GM12874 (cell line): ENCODE data around the gene H6PD.

Experiments used
- TF ChIP-seq, protein P1 (sequence below): IDR thresholded peaks from 2 replicates; pipeline ENCODE4 v1.5.1; 2011; ENCODE audit warnings: low read depth, mild to moderate bottlenecking, control low read depth, low read length, moderate library complexity; ENCODE audit not compliant: insufficient read depth

Gene H6PD

DNA sequence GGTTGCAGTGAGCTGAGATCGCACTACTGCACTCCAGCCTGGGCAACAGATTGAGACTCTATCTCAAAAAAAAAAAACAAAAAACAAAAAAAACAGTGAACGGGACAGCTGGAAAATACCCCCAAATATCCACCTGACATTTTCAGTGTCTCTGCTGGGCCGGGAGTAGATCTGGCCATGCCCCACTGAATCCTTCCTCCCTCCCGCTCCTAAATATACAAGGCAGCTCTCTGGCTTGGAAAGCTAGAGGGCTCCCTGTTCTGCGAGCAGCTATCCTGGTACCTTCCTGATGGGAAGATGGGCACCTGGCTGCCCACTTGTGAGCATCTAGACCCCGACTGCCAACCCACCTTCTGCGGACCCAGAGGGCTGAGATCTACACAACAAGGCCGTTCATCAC, 79.5 kb downstream of the H6PD start:
- TF ChIP-seq, protein P1, sequence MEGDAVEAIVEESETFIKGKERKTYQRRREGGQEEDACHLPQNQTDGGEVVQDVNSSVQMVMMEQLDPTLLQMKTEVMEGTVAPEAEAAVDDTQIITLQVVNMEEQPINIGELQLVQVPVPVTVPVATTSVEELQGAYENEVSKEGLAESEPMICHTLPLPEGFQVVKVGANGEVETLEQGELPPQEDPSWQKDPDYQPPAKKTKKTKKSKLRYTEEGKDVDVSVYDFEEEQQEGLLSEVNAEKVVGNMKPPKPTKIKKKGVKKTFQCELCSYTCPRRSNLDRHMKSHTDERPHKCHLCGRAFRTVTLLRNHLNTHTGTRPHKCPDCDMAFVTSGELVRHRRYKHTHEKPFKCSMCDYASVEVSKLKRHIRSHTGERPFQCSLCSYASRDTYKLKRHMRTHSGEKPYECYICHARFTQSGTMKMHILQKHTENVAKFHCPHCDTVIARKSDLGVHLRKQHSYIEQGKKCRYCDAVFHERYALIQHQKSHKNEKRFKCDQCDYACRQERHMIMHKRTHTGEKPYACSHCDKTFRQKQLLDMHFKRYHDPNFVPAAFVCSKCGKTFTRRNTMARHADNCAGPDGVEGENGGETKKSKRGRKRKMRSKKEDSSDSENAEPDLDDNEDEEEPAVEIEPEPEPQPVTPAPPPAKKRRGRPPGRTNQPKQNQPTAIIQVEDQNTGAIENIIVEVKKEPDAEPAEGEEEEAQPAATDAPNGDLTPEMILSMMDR, result no peak

DNA sequence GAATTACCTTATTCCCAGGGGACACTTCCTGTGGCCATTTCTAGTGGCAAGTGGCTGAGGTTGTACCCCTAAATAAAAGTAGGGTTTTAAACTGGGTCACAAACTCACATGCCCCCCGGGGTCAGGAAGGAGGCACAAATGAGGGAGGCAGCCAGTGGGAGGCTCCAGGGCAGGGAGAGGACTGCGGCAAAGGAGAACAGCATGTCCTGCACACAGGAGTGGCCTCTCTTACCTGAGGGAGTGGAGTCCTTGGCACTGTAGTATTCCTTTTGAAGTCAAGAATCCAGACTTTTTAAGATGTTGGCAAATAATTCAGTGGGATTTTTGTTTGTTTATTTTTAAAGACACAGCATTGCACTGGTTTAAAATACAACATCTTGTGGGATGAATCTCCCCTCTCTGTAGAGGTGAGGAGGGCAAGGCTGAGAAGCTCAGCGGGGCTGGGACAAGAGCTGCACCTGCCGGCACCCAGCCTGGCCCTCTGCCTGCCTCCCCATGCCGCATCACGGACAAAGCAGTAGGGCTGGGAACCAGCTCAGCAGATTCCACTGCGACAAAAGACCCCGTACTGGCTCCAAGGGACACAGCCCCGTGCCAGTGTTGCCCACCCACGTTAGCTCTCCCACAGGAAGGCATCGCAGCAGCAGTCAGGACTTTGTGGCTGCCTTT, 80.3 kb downstream of the H6PD start:
- TF ChIP-seq, protein P1, result no peak

DNA sequence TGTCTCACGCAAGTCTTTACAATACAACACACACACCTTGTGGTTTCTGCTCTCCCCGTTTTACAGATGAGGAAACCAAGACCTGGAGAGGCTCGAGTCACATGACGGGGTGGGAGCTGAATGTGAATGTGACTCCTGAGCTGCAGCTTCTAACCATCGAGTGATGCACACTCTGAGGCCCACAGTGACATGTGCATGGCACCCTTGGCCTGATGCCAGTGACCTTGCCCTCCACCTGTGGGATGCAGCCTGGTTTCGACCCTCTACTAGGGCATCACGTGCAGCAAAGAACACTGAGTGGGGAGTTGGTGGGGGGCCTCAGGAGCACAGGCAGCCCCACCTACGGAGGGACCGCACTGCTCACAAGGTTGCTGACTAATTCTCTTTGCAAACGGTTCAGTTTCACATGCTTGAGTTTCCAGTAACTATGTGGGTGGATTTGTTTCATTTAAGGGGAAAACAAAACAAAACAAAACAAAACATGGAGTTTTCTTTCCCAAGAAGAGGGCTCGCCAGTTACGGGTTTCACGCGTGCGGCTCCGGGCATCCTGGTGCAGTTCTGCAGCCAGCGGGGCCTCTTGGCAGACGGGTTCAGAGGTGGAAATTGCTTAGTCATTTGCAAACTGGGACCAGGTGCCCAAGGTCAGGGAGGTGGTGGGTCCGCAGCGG, 81.0 kb downstream of the H6PD start:
- TF ChIP-seq, protein P1, result no peak

DNA sequence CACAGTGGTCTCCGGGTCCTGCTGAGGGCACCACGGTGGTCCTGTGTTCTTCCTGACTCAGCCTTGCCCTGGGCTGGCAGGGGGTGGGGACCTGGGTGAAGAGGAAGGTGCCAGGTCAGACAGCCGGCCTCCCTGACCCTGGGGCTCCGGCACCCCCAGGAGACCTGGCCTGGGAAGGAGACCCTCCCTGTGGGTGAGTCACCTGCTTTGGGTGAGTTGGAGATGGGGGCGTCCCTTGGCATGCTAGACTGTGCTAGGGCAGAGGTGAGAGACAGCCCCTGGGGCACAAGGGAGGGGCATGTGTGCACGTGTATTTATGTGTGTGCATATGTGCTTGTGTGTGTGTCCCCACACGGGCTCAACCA, 81.5 kb downstream of the H6PD start:
- TF ChIP-seq, protein P1, result no peak

DNA sequence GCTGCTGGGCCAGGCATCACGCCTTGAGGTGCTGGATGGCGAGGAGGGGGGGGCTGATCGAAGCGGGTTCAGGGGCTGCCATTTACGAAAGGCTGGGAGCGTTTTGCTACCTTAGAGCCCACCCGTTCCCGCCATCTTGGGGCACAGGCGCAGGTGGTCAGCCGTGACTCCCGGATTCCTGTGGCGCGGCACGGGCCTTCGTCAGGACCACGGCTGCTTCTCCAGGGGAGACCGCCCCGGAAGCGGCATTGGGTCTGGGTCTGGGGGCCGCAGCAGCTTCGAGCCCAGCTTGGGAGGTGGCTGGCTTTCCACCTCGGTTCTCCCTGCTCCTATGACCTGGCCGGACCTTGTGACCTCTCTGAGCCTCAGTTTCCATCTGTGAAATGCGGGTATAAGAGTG, 81.9 kb downstream of the H6PD start:
- TF ChIP-seq, protein P1, result no peak

DNA sequence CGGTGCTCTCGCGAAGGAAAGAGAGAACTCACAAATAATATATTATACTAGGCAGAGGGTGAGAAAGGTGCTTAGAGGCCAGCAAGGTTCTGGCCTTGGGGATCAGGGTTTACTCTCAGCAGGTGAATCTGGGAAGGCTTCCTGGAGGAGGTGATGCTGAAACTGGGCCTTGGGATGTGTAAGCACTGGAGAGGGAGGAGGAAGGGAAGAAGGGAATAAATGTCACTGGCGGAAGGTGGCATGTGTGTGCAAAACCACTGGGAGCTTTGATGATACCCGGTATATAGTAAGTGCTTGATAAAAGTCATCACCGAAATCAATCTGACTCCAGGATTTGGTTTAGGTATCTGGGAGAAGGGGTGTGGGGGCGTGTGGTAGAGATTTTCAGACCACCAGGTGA, 82.5 kb downstream of the H6PD start:
- TF ChIP-seq, protein P1, result no peak

DNA sequence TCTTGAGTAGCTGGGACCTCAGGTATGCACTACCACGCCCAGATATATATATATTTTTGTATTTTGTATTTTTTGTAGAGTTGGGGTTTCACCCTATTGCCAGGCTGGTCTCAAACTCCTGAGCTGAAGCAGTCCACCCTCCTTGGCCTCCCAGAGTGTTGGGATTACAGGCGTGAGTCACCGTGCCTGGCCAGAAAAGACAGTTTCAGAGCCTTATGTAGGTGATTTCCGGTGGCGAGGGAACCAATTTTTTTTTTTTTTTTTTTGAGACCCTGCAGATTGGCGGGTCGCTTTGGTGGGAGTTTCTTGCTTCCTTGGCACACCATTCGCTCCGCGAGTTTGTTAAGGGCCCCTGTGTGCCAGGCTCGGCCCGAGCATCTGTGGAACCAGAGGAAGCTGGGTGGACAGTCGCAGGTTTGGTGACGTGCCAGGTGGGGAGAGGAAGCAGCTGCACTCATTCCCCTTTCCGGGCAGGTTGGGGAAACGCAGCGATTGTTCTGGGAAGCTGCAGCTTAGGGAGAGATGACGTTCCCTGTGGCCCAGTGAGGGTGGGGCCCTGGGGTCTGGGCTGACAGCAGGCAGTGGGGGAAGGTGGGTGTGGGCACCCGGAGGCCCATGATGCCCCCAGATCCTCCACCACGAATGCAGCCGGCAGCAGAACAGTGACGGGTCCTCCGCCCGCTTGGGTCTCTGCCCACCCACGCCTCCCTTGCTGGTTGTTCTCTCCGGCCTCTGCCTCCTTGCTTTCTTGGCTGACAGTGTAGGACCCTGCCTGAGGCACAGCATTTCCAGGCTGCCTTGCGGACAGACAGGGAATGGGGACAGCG, 83.2 kb downstream of the H6PD start:
- TF ChIP-seq, protein P1, result no peak
